ENCODE data around the gene CAMK1D. TPM values are rescaled to one million over a fixed set of nuclear protein-coding genes. Genes with fewer than 3 reads are reported as not detected.

CAMK1D gene
- total RNA-seq, 4 donors from 2014 or later: 8.8 to 17.8 (median 13.9) TPM

- TF ChIP-seq, protein P1, sequence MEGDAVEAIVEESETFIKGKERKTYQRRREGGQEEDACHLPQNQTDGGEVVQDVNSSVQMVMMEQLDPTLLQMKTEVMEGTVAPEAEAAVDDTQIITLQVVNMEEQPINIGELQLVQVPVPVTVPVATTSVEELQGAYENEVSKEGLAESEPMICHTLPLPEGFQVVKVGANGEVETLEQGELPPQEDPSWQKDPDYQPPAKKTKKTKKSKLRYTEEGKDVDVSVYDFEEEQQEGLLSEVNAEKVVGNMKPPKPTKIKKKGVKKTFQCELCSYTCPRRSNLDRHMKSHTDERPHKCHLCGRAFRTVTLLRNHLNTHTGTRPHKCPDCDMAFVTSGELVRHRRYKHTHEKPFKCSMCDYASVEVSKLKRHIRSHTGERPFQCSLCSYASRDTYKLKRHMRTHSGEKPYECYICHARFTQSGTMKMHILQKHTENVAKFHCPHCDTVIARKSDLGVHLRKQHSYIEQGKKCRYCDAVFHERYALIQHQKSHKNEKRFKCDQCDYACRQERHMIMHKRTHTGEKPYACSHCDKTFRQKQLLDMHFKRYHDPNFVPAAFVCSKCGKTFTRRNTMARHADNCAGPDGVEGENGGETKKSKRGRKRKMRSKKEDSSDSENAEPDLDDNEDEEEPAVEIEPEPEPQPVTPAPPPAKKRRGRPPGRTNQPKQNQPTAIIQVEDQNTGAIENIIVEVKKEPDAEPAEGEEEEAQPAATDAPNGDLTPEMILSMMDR (IDR thresholded peaks at IDR 0.05; ENCODE audit: low read depth): no peak
Measured at GRCh38 chr10:12490963-12491362, 141.6 kb downstream of the CAMK1D start.

GRCh38 chr10:12491491-12491890 is 142.1 kb downstream of the CAMK1D start:
- TF ChIP-seq, protein P1 (IDR thresholded peaks at IDR 0.05; ENCODE audit: low read depth): no peak

DNA sequence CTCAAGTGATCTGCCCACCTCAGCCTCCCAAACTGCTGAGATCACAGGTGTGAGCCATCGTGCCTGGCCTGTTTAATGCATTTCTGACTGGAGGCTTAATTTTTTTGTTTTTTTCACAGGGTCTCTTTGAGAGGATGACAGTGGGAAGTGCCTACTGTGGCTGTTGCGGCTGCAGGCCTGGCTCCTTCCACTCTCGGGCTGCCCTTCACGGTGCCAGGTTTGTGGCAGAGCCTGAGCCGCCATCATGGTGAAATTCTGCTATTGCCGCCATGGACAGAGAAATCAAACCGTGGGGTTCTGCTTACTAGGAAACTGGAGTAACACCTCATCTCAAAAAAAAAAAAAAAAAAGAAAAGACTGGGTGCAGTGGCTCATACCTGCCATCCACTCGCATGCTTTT is 142.7 kb downstream of the CAMK1D start:
- TF ChIP-seq, protein P1 (IDR thresholded peaks at IDR 0.05; ENCODE audit: low read depth): no peak

DNA sequence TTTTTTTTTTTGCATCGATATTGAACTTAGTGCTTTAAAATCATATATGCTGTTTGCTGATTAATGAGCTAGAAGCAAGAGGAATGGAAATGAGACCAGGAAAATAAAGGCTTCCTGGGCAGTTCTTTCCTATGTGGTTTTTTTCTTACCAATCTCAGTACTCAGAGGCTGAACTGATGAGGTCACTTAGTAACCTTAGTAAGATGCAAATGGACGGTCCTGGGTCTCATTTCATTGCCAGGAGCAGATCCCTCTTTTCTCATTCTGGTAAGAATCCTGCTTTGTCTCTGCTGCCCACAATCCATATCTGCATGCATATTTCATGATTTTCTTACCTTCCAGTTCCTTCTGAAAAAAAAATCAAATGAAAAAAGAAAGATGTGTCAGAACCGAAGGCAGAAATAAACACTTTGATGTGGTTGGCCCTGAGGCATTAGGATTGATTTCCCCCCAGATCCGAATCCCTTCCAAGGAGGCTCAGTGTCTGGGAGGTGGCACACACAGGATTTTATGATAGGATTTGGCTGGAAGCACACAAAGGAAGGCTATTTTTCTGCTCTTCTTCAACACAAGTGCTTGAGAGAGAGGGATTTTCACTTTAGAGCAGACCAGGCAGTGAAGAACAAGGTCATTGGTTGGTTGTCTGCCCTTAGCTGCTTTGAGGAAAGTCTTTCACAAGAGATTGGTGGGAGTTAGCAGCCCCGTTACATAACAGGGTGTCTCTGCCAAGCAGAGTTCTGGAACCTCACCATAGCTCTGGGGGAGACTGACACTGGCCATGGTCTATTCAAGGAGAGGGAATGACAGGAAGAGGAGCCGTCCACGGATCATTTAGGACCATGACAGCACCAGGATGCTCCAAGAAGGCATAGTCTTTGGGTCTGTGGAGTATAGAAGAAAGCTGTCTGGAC is 150.0 kb downstream of the CAMK1D start:
- TF ChIP-seq, protein P1 (IDR thresholded peaks at IDR 0.05; ENCODE audit: low read depth): no peak

GRCh38 chr10:12500381-12501303 is 151.3 kb downstream of the CAMK1D start:
- TF ChIP-seq, protein P1 (IDR thresholded peaks at IDR 0.05; ENCODE audit: low read depth): no peak

GRCh38 chr10:12501324-12501723 is 152.0 kb downstream of the CAMK1D start:
- TF ChIP-seq, protein P1 (IDR thresholded peaks at IDR 0.05; ENCODE audit: low read depth): no peak
